Measurements from ENCODE around the gene INTS3.

DNA sequence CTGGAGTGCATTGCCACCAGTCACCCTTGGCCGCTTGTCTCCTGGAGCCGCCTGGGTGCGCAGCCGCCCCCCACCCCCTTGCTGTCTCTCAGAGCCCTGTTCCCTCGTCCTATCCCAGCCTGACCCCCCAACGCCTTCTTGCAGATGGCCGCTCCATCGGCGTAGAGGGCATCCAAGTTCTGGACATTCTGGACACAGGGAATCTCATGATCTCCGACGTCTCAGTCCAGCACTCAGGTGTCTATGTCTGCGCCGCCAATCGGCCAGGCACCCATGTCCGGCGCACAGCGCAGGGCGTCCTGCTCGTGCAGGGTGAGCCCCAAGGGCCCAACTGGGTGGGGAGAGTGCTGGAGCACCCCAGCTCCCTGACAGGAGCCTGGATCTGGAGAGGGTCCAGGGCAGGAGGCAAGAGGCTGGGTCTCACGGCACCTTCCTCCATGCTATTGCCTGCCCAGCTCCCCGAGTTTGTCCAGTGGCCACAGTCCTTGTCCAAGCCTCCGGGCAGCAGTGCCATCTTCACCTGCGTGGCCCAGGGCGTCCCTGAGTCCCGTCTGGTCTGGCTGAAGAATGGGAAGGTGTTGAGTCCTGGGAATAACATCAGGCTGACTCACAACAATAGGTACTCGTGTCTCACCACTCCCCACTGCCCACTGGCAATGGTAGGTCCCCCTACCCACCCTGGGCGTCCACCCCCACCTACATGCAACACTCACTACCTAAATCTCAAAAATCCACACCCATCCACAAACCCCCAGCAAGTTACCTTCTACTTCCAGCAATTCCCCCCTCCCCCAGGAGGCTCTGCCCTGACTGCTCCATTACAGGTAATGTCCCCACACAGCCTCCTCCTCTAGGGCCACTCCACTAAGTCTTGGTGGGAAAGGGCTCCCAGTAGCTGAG lies 72.0 kb downstream of the INTS3 start:
- TF ChIP-seq, protein P1, sequence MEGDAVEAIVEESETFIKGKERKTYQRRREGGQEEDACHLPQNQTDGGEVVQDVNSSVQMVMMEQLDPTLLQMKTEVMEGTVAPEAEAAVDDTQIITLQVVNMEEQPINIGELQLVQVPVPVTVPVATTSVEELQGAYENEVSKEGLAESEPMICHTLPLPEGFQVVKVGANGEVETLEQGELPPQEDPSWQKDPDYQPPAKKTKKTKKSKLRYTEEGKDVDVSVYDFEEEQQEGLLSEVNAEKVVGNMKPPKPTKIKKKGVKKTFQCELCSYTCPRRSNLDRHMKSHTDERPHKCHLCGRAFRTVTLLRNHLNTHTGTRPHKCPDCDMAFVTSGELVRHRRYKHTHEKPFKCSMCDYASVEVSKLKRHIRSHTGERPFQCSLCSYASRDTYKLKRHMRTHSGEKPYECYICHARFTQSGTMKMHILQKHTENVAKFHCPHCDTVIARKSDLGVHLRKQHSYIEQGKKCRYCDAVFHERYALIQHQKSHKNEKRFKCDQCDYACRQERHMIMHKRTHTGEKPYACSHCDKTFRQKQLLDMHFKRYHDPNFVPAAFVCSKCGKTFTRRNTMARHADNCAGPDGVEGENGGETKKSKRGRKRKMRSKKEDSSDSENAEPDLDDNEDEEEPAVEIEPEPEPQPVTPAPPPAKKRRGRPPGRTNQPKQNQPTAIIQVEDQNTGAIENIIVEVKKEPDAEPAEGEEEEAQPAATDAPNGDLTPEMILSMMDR (IDR thresholded peaks at IDR 0.05): no peak
- no peak for TF ChIP-seq ZFX (IDR thresholded peaks at IDR 0.05; ENCODE audit: borderline replicate concordance)

All from 22Rv1 (cell line).